Stomach smooth muscle (tissue), 2 donors: ENCODE data around the gene TSC22D4.
"Not testable (repeated sequence)": the region's sequence is repeated elsewhere in the genome, so short reads cannot be mapped to it uniquely, and the experiment has no call there.

Source experiments
- H3K27ac ChIP-seq: one replicate; pipeline ENCODE4 v1.7.0; 2013; ENCODE audit warnings: mild to moderate bottlenecking, low read length, inconsistent platforms
- H3K27me3 ChIP-seq, 2 donors: one replicate each; pipeline ENCODE4 v1.7.0; 2013; ENCODE audit warnings: low read length in 2 of 2; ENCODE audit not compliant: insufficient read depth in 2 of 2, control insufficient read depth in 1 of 2
- H3K36me3 ChIP-seq, 2 donors: one replicate each; pipeline ENCODE4 v1.7.0; 2013; ENCODE audit warnings: low read length in 2 of 2; ENCODE audit not compliant: control insufficient read depth in 2 of 2, insufficient read depth in 2 of 2
- H3K4me1 ChIP-seq: one replicate; pipeline ENCODE4 v1.7.0; 2013; ENCODE audit warnings: low read length; ENCODE audit not compliant: control insufficient read depth, insufficient read depth
- H3K4me3 ChIP-seq, 2 donors: one replicate each; pipeline ENCODE4 v1.7.0; 2013; ENCODE audit warnings: low read length in 2 of 2
- H3K9ac ChIP-seq, 2 donors: one replicate each; pipeline ENCODE4 v1.7.0; 2013; ENCODE audit warnings: low read length in 2 of 2, mild to moderate bottlenecking in 1 of 2
- H3K9me3 ChIP-seq, 2 donors: one replicate each; pipeline ENCODE4 v1.7.0; 2013; ENCODE audit warnings: low read length in 2 of 2; ENCODE audit not compliant: control insufficient read depth in 2 of 2
- donor health status: healthy.
- donor health status: Pancreatic carcinoma.

Gene TSC22D4

DNA sequence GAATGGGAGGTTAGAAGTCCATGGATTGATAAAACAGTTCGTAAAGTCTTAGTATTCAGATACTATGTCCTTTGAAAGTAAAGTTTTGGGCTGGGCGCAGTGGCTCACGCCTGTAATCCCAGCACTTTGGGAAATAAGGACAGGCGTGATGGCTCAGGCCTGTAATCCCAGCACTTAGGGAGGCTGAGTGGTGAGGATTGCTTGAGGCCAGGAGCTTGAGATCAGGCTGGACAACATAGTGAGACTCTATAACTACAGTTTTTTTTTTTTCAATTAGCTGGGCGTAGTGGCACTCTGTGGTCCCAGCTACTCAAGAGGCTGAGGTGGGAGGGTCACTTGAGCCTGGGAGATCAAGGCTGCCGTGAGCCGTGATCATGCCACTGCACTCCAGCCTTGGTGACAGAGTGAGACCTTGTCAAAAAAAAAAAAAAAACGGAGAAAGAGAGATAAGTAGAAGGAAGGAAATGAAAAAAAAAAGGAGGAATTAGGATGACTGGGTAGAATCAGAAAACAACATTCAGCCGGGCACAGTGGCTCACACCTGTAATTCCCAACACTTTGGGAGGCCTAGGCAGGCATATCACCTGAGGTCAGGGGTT lies 34.3 kb upstream of the TSC22D4 start:
- no peak overlapping the region for H3K4me3 ChIP-seq
- H3K36me3 ChIP-seq = no peaks in the 10 kb centered on the region
- H3K4me1 ChIP-seq = no peaks in the 10 kb centered on the region
- no peaks in the 10 kb centered on the region for H3K9me3 ChIP-seq
- H3K27me3 ChIP-seq = no peaks in the 10 kb centered on the region
- no peak overlapping the region for H3K27ac ChIP-seq
- H3K9ac ChIP-seq = no peak overlapping the region

GRCh38 chr7:100510437-100511239 lies 31.6 kb upstream of the TSC22D4 start:
- no peaks in the 10 kb centered on the region for H3K27me3 ChIP-seq

GRCh38 chr7:100509231-100509630 lies 30.2 kb upstream of the TSC22D4 start:
- Histone ChIP-seq H3K4me3 (no peak overlapping the region), H3K27ac (no peak overlapping the region), H3K36me3 (no peaks in the 10 kb centered on the region), H3K9me3 (no peaks in the 10 kb centered on the region), H3K27me3 (no peaks in the 10 kb centered on the region), H3K4me1 (no peaks in the 10 kb centered on the region), H3K9ac (no peak overlapping the region)

More at GRCh38 chr7:100510437-100511239, 31.6 kb upstream of the TSC22D4 start:
- Histone ChIP-seq H3K9me3 (no peaks in the 10 kb centered on the region), H3K27ac (no peak overlapping the region), H3K4me1 (no peaks in the 10 kb centered on the region), H3K4me3 (no peak overlapping the region), H3K9ac (no peak overlapping the region), H3K36me3 (no peaks in the 10 kb centered on the region)

- no peak overlapping the region for H3K27ac ChIP-seq
- H3K36me3 ChIP-seq = no peaks in the 10 kb centered on the region
- H3K4me1 ChIP-seq = no peaks in the 10 kb centered on the region
- no peaks in the 10 kb centered on the region for H3K9me3 ChIP-seq
- no peaks in the 10 kb centered on the region for H3K27me3 ChIP-seq
- H3K4me3 ChIP-seq = no peak overlapping the region
- H3K9ac ChIP-seq = no peak overlapping the region
Measured at GRCh38 chr7:100506356-100506923, 27.4 kb upstream of the TSC22D4 start.

DNA sequence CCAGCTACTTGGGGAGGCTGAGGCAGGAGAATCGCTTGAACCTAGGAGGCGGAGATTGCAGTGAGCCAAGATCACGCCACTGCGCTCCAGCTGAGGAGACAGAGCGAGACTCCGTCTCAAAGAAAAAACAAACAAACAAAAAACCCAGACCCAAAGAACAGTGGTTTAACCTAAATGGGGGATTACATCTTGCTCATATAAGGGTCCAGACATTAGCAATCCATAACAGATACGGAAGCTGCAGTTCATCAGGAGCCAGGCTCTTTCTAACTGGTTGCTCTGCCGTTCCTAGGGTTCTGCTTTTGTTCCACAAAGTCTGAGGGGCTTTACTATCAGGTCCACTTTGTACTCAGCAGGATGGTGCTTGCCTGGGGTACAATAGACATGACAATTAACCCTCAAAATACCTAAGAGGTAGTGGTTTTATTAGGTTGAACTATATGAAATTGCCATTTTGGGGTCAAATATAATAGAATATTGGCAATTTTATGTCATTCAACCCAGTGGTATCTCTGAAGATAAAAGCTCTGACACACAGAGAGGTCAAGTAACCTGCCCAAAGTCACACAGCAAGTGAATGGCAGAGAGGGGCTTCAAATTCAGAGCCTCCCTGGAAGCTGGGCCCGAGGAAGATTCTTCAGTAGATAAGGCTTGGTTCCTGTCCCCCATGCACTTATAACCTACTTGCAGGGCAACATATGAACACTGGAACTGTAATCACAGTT lies 26.0 kb upstream of the TSC22D4 start:
- Histone ChIP-seq H3K27me3 (no peaks in the 10 kb centered on the region), H3K9me3 (no peaks in the 10 kb centered on the region)

GRCh38 chr7:100504031-100504430 lies 25.0 kb upstream of the TSC22D4 start:
- not testable (repeated sequence) for H3K4me1 ChIP-seq, H3K4me3 ChIP-seq, H3K9ac ChIP-seq, H3K9me3 ChIP-seq, H3K27me3 ChIP-seq, H3K27ac ChIP-seq, H3K36me3 ChIP-seq

More for the DNA sequence above, 26.0 kb upstream of the TSC22D4 start:
- Histone ChIP-seq H3K9ac (no peak overlapping the region), H3K4me1 (no peaks in the 10 kb centered on the region), H3K4me3 (no peak overlapping the region), H3K36me3 (no peaks in the 10 kb centered on the region), H3K27ac (no peak overlapping the region)

- H3K9me3 ChIP-seq, H3K36me3 ChIP-seq, H3K4me1 ChIP-seq, H3K27ac ChIP-seq, H3K4me3 ChIP-seq, H3K9ac ChIP-seq, H3K27me3 ChIP-seq: not testable (repeated sequence)
Measured at GRCh38 chr7:100500743-100501142, 21.7 kb upstream of the TSC22D4 start.

DNA sequence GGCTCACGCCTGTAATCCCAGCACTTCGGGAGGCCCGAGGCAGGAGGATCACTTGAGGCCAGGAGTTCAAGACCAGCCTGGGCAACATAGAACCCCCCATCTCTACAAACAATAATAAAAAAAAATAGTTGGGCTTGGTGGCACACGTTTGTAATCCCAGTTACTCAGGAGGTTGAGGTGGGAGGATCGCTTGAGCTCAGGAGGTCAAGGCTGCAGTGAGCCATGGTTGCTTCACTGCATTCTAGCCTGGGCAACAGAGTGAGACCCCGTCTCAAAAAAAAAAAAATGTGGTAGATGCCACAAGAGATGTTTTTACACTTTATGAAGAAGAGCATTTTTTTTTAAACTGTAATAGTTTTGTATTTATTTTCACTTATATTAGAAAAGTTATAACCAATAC lies 17.5 kb upstream of the TSC22D4 start:
- Histone ChIP-seq H3K36me3 (no peaks in the 10 kb centered on the region), H3K27me3 (no peaks in the 10 kb centered on the region), H3K4me1 (peaks cover 10% of the 10 kb centered on the region), H3K9ac (no peak overlapping the region), H3K9me3 (no peaks in the 10 kb centered on the region), H3K27ac (no peak overlapping the region), H3K4me3 (no peak overlapping the region)

- no peaks in the 10 kb centered on the region for H3K9me3 ChIP-seq
- peak overlapping the region in 1 of 2 donors; percentile 54 for H3K4me3 ChIP-seq
- no peak overlapping the region for H3K27ac ChIP-seq
- H3K27me3 ChIP-seq = peaks cover 0 to 2% of the 10 kb centered on the region in 2 donors
- no peaks in the 10 kb centered on the region for H3K36me3 ChIP-seq
- H3K4me1 ChIP-seq = peaks cover 14% of the 10 kb centered on the region
- peak overlapping the region in 1 of 2 donors; percentile 29 for H3K9ac ChIP-seq
Measured at GRCh38 chr7:100493476-100494264, 14.7 kb upstream of the TSC22D4 start.
